HepG2 (cell line): ENCODE data around the gene GEMIN2. TPM values are rescaled to one million over a fixed set of nuclear protein-coding genes. Genes with fewer than 3 reads are reported as not detected.

Experiments
- CREB1 ChIP-seq, 2 experiments: fragments of 450-650 bp in 1 of 2; IDR thresholded peaks; 2 replicates each; pipeline ENCODE4 v1.6.1; 2016 to 2017; ENCODE audit warnings: control low read depth in 1 of 2, mild to moderate bottlenecking in 1 of 2, missing compliant biosample characterization in 1 of 2, missing genetic modification characterization in 1 of 2
- HNRNPK ChIP-seq: fragments of 200-400 bp; formaldehyde crosslinking; IDR thresholded peaks from 2 replicates; pipeline ENCODE4 v1.6.1; 2018; ENCODE audit warnings: low read length, low read depth, moderate library complexity, mild to moderate bottlenecking; ENCODE audit not compliant: poor library complexity, severe bottlenecking
- IKZF1 ChIP-seq: fragments of 450-650 bp; IDR thresholded peaks from 2 replicates; pipeline ENCODE4 v1.7.1; 2016
- SIX4 ChIP-seq: sonication (generic); formaldehyde crosslinking; IDR thresholded peaks from 2 replicates; pipeline ENCODE4 v1.4.0; 2020; ENCODE audit warnings: missing genetic modification reagents
- TEAD3 ChIP-seq: optimal IDR thresholded peaks from 2 replicates; pipeline ENCODE3; 2016; ENCODE audit warnings: borderline replicate concordance
- ZNF264 ChIP-seq: sonication (generic); formaldehyde crosslinking; IDR thresholded peaks from 2 replicates; pipeline ENCODE4 v1.4.0; 2020; ENCODE audit warnings: missing genetic modification reagents
- ZNF282 ChIP-seq: fragments of 450-650 bp; IDR thresholded peaks from 2 replicates; pipeline ENCODE4 v1.6.1; 2018; ENCODE audit not compliant: partially characterized antibody
- ZNF816 ChIP-seq: sonication (generic); formaldehyde crosslinking; IDR thresholded peaks from 2 replicates; pipeline ENCODE4 v1.8.0; 2022; ENCODE audit warnings: missing genetic modification reagents, mild to moderate bottlenecking, borderline replicate concordance
- polyA plus RNA-seq, 8 experiments: library from polyadenylated mRNA; depleted of rRNA in 3 of 8; stranded (reverse) in 7 of 8; unstranded in 1 of 8; fragments of >200 nt; fragmentation: Illumina TruSeq in 4 of 8; extraction: Trizol in 4 of 8; gene quantifications; 2 replicates each; pipeline versions ENCODE4 v1.2.1 to v1.2.3, GENCODE V29; 2011 to 2016; ENCODE audit warnings: low read depth in 4 of 8, missing spikeins in 1 of 8, mixed read lengths in 1 of 8; ENCODE audit not compliant: insufficient read depth in 1 of 8
- total RNA-seq, 5 experiments: library from RNA; depleted of rRNA; stranded (reverse); fragments of >200 nt; fragmentation: Illumina TruSeq; extraction: Trizol; gene quantifications; 2 replicates each; pipeline ENCODE4 v1.2.3, GENCODE V29; 2016; ENCODE audit warnings: low read depth in 1 of 5
- TF ChIP-seq, protein P1 (sequence below): sonication (generic); formaldehyde crosslinking; IDR thresholded peaks from 2 replicates; pipeline ENCODE4 v1.8.0; 2022; ENCODE audit warnings: mild to moderate bottlenecking, missing genetic modification reagents, borderline replicate concordance
- TF ChIP-seq, protein P2 (sequence below): sonication (generic); formaldehyde crosslinking; IDR thresholded peaks from 2 replicates; pipeline ENCODE4 v1.8.0; 2022; ENCODE audit warnings: missing genetic modification reagents, mild to moderate bottlenecking, moderate library complexity, borderline replicate concordance
- TF ChIP-seq, protein P3 (sequence below): sonication (generic); formaldehyde crosslinking; IDR thresholded peaks from 2 replicates; pipeline ENCODE4 v1.8.1; 2023; ENCODE audit warnings: missing genetic modification reagents, inconsistent platforms, borderline replicate concordance
- TF ChIP-seq, protein P4 (sequence below): IDR thresholded peaks from 2 replicates; pipeline ENCODE4 v1.6.1; 2012; ENCODE audit warnings: low read depth, low read length, improper control_type of control experiment
- TF ChIP-seq, protein P5 (sequence below): sonication (generic); formaldehyde crosslinking; IDR thresholded peaks from 2 replicates; pipeline ENCODE4 v1.8.1; 2023; ENCODE audit warnings: mild to moderate bottlenecking, missing genetic modification reagents, borderline replicate concordance
- TF ChIP-seq, protein P6 (sequence below): sonication (generic); formaldehyde crosslinking; IDR thresholded peaks from 2 replicates; pipeline ENCODE4 v1.8.1; 2023; ENCODE audit warnings: mild to moderate bottlenecking, inconsistent platforms, moderate library complexity, missing genetic modification reagents, borderline replicate concordance

Gene GEMIN2
- total and polyA plus RNA-seq, 2 of the 13 experiments (the other 11 are each of a cell fraction or from before 2014, with no cell fraction given) = 54.8 to 110 TPM

DNA sequence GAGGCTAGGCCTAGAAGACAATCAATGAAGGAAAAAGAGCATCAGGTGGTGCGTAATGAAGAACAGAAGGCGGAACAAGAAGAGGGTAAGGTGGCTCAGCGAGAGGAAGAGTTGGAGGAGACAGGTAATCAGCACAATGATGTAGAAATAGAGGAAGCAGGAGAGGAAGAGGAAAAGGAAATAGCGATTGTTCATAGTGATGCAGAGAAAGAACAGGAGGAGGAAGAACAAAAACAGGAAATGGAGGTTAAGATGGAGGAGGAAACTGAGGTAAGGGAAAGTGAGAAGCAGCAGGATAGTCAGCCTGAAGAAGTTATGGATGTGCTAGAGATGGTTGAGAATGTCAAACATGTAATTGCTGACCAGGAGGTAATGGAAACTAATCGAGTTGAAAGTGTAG is 66.4 kb downstream of the GEMIN2 start (continued):
- TF ChIP-seq, protein P1, sequence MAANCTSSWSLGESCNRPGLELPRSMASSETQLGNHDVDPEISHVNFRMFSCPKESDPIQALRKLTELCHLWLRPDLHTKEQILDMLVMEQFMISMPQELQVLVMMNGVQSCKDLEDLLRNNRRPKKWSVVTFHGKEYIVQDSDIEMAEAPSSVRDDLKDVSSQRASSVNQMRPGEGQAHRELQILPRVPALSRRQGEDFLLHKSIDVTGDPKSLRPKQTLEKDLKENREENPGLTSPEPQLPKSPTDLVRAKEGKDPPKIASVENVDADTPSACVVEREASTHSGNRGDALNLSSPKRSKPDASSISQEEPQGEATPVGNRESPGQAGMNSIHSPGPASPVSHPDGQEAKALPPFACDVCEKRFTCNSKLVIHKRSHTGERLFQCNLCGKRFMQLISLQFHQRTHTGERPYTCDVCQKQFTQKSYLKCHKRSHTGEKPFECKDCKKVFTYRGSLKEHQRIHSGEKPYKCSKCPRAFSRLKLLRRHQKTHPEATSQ (CRISPR knock-in tag) = no peak
- TF ChIP-seq TEAD3 (CRISPR knock-in tag) (peak; percentile 10), ZNF264 (CRISPR knock-in tag) (no peak), HNRNPK (no peak), ZNF282 (peak; percentile 78), SIX4 (CRISPR knock-in tag) (no peak), IKZF1 (peak; percentile 100; the same call in 1 of the 2 replicates), ZNF816 (CRISPR knock-in tag) (peak; percentile 50; the same call in 1 of the 2 replicates), CREB1 (IDR thresholded peaks at IDR 0.05) (no peak), CREB1 (CRISPR knock-in tag; IDR thresholded peaks at IDR 0.05) (no peak)
- TF ChIP-seq, protein P2, sequence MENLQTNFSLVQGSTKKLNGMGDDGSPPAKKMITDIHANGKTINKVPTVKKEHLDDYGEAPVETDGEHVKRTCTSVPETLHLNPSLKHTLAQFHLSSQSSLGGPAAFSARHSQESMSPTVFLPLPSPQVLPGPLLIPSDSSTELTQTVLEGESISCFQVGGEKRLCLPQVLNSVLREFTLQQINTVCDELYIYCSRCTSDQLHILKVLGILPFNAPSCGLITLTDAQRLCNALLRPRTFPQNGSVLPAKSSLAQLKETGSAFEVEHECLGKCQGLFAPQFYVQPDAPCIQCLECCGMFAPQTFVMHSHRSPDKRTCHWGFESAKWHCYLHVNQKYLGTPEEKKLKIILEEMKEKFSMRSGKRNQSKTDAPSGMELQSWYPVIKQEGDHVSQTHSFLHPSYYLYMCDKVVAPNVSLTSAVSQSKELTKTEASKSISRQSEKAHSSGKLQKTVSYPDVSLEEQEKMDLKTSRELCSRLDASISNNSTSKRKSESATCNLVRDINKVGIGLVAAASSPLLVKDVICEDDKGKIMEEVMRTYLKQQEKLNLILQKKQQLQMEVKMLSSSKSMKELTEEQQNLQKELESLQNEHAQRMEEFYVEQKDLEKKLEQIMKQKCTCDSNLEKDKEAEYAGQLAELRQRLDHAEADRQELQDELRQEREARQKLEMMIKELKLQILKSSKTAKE (CRISPR knock-in tag) = 0 out of 2 replicates have a peak, but pooled peaks have one; percentile 27
- TF ChIP-seq, protein P3, sequence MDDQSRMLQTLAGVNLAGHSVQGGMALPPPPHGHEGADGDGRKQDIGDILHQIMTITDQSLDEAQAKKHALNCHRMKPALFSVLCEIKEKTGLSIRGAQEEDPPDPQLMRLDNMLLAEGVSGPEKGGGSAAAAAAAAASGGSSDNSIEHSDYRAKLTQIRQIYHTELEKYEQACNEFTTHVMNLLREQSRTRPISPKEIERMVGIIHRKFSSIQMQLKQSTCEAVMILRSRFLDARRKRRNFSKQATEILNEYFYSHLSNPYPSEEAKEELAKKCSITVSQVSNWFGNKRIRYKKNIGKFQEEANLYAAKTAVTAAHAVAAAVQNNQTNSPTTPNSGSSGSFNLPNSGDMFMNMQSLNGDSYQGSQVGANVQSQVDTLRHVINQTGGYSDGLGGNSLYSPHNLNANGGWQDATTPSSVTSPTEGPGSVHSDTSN (CRISPR knock-in tag) = peak; percentile 74
- TF ChIP-seq, protein P4, sequence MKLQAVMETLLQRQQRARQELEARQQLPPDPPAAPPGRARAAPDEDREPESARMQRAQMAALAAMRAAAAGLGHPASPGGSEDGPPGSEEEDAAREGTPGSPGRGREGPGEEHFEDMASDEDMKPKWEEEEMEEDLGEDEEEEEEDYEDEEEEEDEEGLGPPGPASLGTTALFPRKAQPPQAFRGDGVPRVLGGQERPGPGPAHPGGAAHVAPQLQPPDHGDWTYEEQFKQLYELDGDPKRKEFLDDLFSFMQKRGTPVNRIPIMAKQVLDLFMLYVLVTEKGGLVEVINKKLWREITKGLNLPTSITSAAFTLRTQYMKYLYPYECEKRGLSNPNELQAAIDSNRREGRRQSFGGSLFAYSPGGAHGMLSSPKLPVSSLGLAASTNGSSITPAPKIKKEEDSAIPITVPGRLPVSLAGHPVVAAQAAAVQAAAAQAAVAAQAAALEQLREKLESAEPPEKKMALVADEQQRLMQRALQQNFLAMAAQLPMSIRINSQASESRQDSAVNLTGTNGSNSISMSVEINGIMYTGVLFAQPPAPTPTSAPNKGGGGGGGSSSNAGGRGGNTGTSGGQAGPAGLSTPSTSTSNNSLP = no peak
- TF ChIP-seq, protein P5, sequence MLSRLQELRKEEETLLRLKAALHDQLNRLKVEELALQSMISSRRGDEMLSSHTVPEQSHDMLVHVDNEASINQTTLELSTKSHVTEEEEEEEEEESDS = no peak
- TF ChIP-seq, protein P6, sequence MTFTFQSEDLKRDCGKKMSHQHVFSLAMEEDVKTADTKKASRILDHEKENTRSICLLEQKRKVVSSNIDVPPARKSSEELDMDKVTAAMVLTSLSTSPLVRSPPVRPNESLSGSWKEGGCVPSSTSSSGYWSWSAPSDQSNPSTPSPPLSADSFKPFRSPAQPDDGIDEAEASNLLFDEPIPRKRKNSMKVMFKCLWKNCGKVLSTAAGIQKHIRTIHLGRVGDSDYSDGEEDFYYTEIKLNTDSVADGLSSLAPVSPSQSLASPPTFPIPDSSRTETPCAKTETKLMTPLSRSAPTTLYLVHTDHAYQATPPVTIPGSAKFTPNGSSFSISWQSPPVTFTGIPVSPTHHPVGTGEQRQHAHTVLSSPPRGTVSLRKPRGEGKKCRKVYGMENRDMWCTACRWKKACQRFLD (CRISPR knock-in tag) = no peak
